ENCODE measurements around the gene GPD1L.

The GPD1L gene

DNA sequence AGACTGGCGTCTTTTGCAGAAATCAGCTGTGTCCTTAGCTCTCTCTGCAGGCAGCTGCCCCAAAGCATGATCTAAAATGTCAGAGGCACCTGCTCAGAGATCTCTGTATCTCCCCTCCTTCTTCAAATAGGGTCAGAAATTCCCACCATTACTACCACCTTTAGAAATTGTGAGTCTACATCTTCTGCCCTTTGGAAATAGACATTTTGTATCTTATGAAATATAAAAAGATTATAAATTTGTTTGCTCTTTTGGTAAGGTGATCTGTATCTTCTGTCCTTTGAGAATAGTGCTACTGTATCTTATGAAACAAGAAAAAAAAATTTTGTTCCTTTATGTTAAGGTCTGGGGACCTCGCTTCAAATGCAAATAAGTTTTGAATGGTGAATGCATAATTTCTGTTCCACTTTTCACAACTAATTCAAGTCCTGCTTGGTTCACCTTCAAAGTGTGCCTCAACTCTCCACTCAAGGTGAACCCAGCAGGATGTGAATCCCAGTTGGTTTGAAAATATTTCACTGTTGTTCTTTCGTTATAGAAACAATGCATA is 28.3 kb upstream of the GPD1L start:
- in situ Hi-C loops (cut with MboI; ENCODE audit: low sequenced_read_pairs, unreplicated experiment): no loop called here
- DNase-seq (ENCODE audit: low spot score): no peak
- TF ChIP-seq, protein P1, sequence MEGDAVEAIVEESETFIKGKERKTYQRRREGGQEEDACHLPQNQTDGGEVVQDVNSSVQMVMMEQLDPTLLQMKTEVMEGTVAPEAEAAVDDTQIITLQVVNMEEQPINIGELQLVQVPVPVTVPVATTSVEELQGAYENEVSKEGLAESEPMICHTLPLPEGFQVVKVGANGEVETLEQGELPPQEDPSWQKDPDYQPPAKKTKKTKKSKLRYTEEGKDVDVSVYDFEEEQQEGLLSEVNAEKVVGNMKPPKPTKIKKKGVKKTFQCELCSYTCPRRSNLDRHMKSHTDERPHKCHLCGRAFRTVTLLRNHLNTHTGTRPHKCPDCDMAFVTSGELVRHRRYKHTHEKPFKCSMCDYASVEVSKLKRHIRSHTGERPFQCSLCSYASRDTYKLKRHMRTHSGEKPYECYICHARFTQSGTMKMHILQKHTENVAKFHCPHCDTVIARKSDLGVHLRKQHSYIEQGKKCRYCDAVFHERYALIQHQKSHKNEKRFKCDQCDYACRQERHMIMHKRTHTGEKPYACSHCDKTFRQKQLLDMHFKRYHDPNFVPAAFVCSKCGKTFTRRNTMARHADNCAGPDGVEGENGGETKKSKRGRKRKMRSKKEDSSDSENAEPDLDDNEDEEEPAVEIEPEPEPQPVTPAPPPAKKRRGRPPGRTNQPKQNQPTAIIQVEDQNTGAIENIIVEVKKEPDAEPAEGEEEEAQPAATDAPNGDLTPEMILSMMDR (IDR thresholded peaks at IDR 0.05; ENCODE audit: borderline replicate concordance, control extremely low read depth, extremely low read depth, insufficient read depth, missing control alignments): no peak

DNA sequence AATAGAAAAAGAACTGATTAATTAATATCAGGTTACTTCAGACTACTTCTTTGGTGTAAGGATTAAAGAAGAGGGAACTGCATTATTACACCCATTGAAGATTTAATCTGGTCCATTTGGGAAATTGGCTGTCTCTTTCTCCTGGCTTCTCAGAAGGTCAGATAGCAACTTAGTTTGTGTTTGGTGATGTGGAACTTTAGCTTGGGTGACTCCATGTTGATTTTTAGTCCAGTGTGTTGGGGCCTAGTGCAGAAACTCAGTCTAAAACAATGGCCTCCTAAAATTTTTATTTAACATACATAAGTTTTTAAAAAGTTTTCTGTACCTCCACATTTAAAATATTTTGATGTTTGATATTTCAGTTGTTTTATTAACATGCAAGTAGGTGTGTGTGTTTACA is 27.6 kb upstream of the GPD1L start:
- in situ Hi-C loops (cut with MboI; ENCODE audit: low sequenced_read_pairs, unreplicated experiment): no loop called here
- no peak for DNase-seq (ENCODE audit: low spot score)
- TF ChIP-seq, protein P1 (IDR thresholded peaks at IDR 0.05; ENCODE audit: borderline replicate concordance, control extremely low read depth, extremely low read depth, insufficient read depth, missing control alignments): no peak

GRCh38 chr3:32082721-32083120 is 23.7 kb upstream of the GPD1L start:
- in situ Hi-C loops (cut with MboI; ENCODE audit: low sequenced_read_pairs, unreplicated experiment): no loop called here
- TF ChIP-seq, protein P1 (IDR thresholded peaks at IDR 0.05; ENCODE audit: borderline replicate concordance, control extremely low read depth, extremely low read depth, insufficient read depth, missing control alignments): no peak
- no peak for DNase-seq (ENCODE audit: low spot score)

- in situ Hi-C loops (cut with MboI; ENCODE audit: low sequenced_read_pairs, unreplicated experiment): no loop called here
- DNase-seq (ENCODE audit: low spot score): no peak
- TF ChIP-seq, protein P1 (IDR thresholded peaks at IDR 0.05; ENCODE audit: borderline replicate concordance, control extremely low read depth, extremely low read depth, insufficient read depth, missing control alignments): no peak
Observed at GRCh38 chr3:32083702-32084270, 22.6 kb upstream of the GPD1L start.

DNA sequence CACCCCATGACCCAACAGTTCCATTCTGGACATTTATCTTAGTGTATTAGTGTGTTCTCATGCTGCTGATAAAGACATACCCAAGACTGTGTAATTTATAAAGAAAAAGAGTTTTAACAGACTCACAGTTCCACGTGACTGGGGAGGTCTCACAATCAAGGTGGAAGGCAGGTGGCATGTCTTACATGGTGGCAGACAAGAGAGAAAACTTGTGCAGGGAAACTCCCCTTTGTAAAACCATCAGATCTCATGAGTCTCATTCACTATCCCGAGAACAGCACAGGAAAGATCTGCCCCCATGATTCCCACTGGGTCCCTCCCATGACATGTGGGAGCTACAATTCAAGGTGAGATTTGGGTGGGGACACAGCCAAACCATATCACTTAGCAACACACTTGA is 21.6 kb upstream of the GPD1L start:
- no peak for DNase-seq (ENCODE audit: low spot score)
- TF ChIP-seq, protein P1 (IDR thresholded peaks at IDR 0.05; ENCODE audit: borderline replicate concordance, control extremely low read depth, extremely low read depth, insufficient read depth, missing control alignments): no peak
- in situ Hi-C loops (cut with MboI; ENCODE audit: low sequenced_read_pairs, unreplicated experiment): no loop called here

DNA sequence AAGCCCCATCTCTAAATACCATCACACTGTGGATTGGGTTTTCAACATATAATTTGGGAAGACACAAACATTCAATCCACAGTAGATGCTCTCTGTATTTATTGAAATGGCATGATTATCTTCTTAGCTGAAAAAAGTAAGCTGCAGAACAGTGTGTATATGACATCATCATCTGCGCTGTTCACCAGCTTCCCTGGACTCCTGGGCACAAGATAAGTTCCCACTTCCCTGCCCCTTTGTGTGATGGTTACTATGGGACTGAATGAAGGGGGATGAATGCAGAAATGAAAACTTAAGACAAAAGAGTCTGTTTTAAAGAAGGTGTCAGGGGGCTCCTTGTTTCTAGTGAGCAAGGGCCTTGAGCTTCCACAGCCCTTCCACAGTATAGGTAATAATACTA is 20.0 kb upstream of the GPD1L start:
- DNase-seq (ENCODE audit: low spot score): no peak
- in situ Hi-C loops (cut with MboI; ENCODE audit: low sequenced_read_pairs, unreplicated experiment): no loop called here

More for the DNA sequence above, 20.0 kb upstream of the GPD1L start:
- TF ChIP-seq, protein P1 (IDR thresholded peaks at IDR 0.05; ENCODE audit: borderline replicate concordance, control extremely low read depth, extremely low read depth, insufficient read depth, missing control alignments): no peak

Measured in GM13976 (cell line).